PC-3 (cell line): ENCODE results near the gene HELQ. TPM values are rescaled to one million over a fixed set of nuclear protein-coding genes. Genes with fewer than 3 reads are reported as not detected.

Experiments used
- ATAC-seq: fragments of 200-7000 bp; cut with Tn5 transposase; 2 replicates; pipeline ENCODE4 v1.9.1; 2020; ENCODE audit warnings: mild to moderate bottlenecking, moderate library complexity
- BruUV-seq: library from RNA; stranded (reverse); fragments of 400-500 nt; replicated peaks from 2 replicates; lab custom pipeline; 2021; lab: Mats Ljungman, UMichigan
- CTCF ChIA-PET: fragments of 300-600 bp; sonication (Branson Sonifier 250); formaldehyde crosslinking; loops from one replicate; lab custom pipeline; 2022; ENCODE audit warnings: antibody characterized with exemption; lab: Charles Lee
- POLR2A ChIA-PET: fragments of 300-600 bp; sonication (Branson Sonifier 250); formaldehyde crosslinking; loops from one replicate; lab custom pipeline; 2022; ENCODE audit warnings: antibody characterized with exemption; ENCODE audit not compliant: unreplicated experiment; lab: Charles Lee
- DNase-seq: peaks from one replicate; pipeline ENCODE4 v3.0.0-alpha.2; 2015
- H2AFZ ChIP-seq: fragments of 300-600 bp; sonication (generic); 2 replicates; pipeline ENCODE4 v1.6.0; 2016; ENCODE audit warnings: antibody characterized with exemption, low read length
- H3F3A ChIP-seq: fragments of 300-600 bp; sonication (generic); one replicate; pipeline ENCODE4 v1.6.0; 2017; ENCODE audit warnings: antibody characterized with exemption, low read length, control low read depth, mild to moderate bottlenecking; ENCODE audit not compliant: unreplicated experiment
- H3K27ac ChIP-seq: fragments of 300-600 bp; sonication (generic); 2 replicates; pipeline ENCODE4 v1.5.1; 2016; ENCODE audit warnings: mild to moderate bottlenecking, low read length
- H3K27me3 ChIP-seq: fragments of 300-600 bp; sonication (generic); 2 replicates; pipeline ENCODE4 v1.6.1; 2016; ENCODE audit warnings: low read length, mixed read lengths
- H3K36me3 ChIP-seq: fragments of 300-600 bp; sonication (generic); 2 replicates; pipeline ENCODE4 v1.6.1; 2016; ENCODE audit warnings: low read depth, mixed run types, low read length, mixed read lengths
- H3K4me1 ChIP-seq: fragments of 300-600 bp; sonication (generic); 2 replicates; pipeline ENCODE4 v1.5.1; 2016; ENCODE audit warnings: low read length; ENCODE audit not compliant: insufficient read depth
- H3K4me2 ChIP-seq: fragments of 300-600 bp; sonication (generic); 2 replicates; pipeline ENCODE4 v1.6.0; 2016; ENCODE audit warnings: low read length
- H3K4me3 ChIP-seq: fragments of 300-600 bp; sonication (generic); 2 replicates; pipeline ENCODE4 v1.5.1; 2016; ENCODE audit warnings: mild to moderate bottlenecking, low read length, mixed read lengths
- H3K79me2 ChIP-seq: fragments of 300-600 bp; sonication (generic); 2 replicates; pipeline ENCODE4 v1.6.1; 2017; ENCODE audit warnings: low read length, mixed read lengths
- H3K9ac ChIP-seq: fragments of 300-600 bp; sonication (generic); 2 replicates; pipeline ENCODE4 v1.6.0; 2016; ENCODE audit warnings: mild to moderate bottlenecking, low read length
- H3K9me2 ChIP-seq: fragments of 300-600 bp; sonication (generic); replicated peaks from 2 replicates; pipeline ENCODE4 v1.6.1; 2016; ENCODE audit warnings: mixed run types, low read length, mixed read lengths
- H3K9me3 ChIP-seq: fragments of 300-600 bp; sonication (generic); 2 replicates; pipeline ENCODE4 v1.6.1; 2016; ENCODE audit warnings: low read length, mixed read lengths
- H4K20me1 ChIP-seq: fragments of 300-600 bp; sonication (generic); 2 replicates; pipeline ENCODE4 v1.6.1; 2016; ENCODE audit warnings: low read length, mixed read lengths
- EZH2 ChIP-seq: fragments of 300-600 bp; sonication (generic); IDR thresholded peaks from one replicate; pipeline ENCODE4 v1.6.1; 2017; ENCODE audit warnings: antibody characterized with exemption, mild to moderate bottlenecking, low read length; ENCODE audit not compliant: unreplicated experiment
- EZH2phosphoT487 ChIP-seq: fragments of 300-600 bp; sonication (generic); IDR thresholded peaks from 2 replicates; pipeline ENCODE4 v1.6.1; 2018; ENCODE audit warnings: mild to moderate bottlenecking, antibody characterized with exemption, low read length, borderline replicate concordance
- intact Hi-C: fragments of 100-400 bp; cut with micrococcal nuclease; formaldehyde crosslinking; loops from 2 replicates; pipeline ENCODE4 v1.9.0; 2023
- total RNA-seq: library from RNA; depleted of rRNA; stranded (reverse); fragments of >200 nt; gene quantifications from 2 replicates; pipeline ENCODE4 v1.2.3, GENCODE V29; 2014
- TF ChIP-seq, protein P1 (sequence below): fragments of 300-600 bp; sonication (generic); conservative IDR thresholded peaks from 2 replicates; pipeline ENCODE4 v1.5.1; 2017; ENCODE audit warnings: antibody characterized with exemption, low read depth, mild to moderate bottlenecking, low read length

Gene HELQ
- total RNA-seq, 1 experiment from 2014 or later, result 7.3 TPM

DNA sequence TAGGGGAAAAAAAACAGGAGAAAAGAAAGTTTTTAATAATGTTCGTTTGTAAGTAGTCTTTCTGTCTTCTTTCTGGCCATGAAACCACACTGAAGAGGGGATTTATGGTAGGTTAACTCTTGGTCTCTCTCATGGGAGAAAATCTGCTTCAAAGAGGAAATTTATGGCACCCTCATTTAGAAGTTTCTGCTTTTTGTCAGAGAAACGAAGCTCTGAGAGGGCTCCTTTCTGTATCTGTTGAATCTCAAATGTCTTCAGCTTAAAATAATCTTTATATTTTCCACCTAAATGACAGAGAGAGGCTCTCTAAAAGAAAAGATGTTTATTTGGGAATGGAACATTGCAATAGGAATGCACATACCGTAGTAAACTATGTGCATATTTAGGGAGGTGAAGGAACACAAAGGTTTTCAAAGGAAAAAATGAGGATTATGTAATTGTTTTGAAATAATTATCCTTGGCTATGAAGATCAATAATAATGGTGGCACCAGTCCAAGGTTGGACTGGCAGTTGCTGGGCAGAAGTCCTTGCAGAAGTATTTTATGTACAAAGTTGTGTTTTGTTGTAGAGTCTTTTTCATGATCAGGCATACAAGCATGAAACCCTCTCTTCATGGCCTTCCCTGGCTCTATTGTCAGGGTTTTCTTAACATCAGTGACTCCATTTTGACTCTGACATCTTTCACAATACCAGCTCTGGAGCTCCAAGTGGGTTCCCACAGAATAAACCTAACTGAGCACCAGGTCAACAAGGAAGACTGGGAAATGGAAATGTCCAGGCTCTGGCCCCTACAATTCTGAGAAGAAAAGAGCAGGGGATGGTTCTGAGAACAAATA is 67.9 kb downstream of the HELQ start:
- TF ChIP-seq, protein P1, sequence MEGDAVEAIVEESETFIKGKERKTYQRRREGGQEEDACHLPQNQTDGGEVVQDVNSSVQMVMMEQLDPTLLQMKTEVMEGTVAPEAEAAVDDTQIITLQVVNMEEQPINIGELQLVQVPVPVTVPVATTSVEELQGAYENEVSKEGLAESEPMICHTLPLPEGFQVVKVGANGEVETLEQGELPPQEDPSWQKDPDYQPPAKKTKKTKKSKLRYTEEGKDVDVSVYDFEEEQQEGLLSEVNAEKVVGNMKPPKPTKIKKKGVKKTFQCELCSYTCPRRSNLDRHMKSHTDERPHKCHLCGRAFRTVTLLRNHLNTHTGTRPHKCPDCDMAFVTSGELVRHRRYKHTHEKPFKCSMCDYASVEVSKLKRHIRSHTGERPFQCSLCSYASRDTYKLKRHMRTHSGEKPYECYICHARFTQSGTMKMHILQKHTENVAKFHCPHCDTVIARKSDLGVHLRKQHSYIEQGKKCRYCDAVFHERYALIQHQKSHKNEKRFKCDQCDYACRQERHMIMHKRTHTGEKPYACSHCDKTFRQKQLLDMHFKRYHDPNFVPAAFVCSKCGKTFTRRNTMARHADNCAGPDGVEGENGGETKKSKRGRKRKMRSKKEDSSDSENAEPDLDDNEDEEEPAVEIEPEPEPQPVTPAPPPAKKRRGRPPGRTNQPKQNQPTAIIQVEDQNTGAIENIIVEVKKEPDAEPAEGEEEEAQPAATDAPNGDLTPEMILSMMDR, result no peak
- no peak for TF ChIP-seq EZH2phosphoT487
- peaks cover 9% of the 10 kb centered on the region for H3K4me1 ChIP-seq
- no peak for ATAC-seq
- ChIA-PET CTCF (interaction anchor here (1.0 kb wide), 1 partner anchor 105 kb away, joined by 5 read pairs; no protein-coding TSS in a partner anchor), POLR2A (no interaction called here)
- no peaks in the 10 kb centered on the region for H3K9me2 ChIP-seq
- intact Hi-C loops, result no loop called here
- BruUV-seq, result no TSS peak
- H2AFZ ChIP-seq, result peak overlapping the region; percentile 31
- H3K79me2 ChIP-seq, result no peaks in the 10 kb centered on the region
- H3K36me3 ChIP-seq, result no peaks in the 10 kb centered on the region
- no peaks in the 10 kb centered on the region for H3K9me3 ChIP-seq
- H3K9ac ChIP-seq, result no peak overlapping the region
- H3K4me3 ChIP-seq, result no peak overlapping the region
- no peaks in the 10 kb centered on the region for H4K20me1 ChIP-seq
- no peak for DNase-seq
- H3K4me2 ChIP-seq, result peak overlapping the region; percentile 11; the same call in 1 of the 2 replicates
- H3F3A ChIP-seq, result no peaks in the 10 kb centered on the region
- H3K27ac ChIP-seq, result no peak overlapping the region
- no peaks in the 10 kb centered on the region for H3K27me3 ChIP-seq

DNA sequence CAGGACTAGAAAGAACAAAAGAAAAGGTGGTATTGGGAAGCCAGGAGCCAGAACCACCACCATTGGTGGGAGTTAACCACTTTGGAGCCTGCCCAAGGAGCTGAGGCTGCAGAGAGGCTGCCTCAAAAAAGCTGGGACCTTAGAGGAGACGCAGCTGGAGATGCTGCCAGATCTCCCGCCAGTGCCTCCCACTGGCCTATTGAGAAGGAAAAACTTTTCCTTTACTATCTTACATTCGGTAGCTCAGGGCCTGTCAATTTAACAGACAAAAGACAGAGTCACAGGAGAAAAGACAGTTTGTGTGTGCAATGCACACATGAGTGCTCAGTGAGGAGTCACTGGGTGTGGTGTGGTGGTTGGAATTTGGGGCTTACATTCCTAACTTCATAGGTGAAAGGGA is 68.6 kb downstream of the HELQ start:
- intact Hi-C loops, result no loop called here
- Histone ChIP-seq H3K4me1 (peaks cover 9% of the 10 kb centered on the region), H4K20me1 (no peaks in the 10 kb centered on the region), H3K79me2 (no peaks in the 10 kb centered on the region), H3K9me3 (no peaks in the 10 kb centered on the region), H3K9ac (no peak overlapping the region), H3K27ac (no peak overlapping the region), H3K4me3 (no peak overlapping the region), H3K27me3 (no peaks in the 10 kb centered on the region), H3K9me2 (no peaks in the 10 kb centered on the region), H3K36me3 (no peaks in the 10 kb centered on the region), H2AFZ (peak overlapping the region; percentile 31), H3K4me2 (peak overlapping the region; percentile 11; the same call in 1 of the 2 replicates), H3F3A (no peaks in the 10 kb centered on the region)
- CTCF ChIA-PET, result no interaction called here
- TF ChIP-seq, protein P1, result no peak
- no peak for TF ChIP-seq EZH2
- no peak for TF ChIP-seq EZH2phosphoT487
- POLR2A ChIA-PET, result no interaction called here
- ATAC-seq (peak; percentile 72), DNase-seq (peak; percentile 68)
- no TSS peak for BruUV-seq

- Histone ChIP-seq H3K79me2 (no peaks in the 10 kb centered on the region), H3K36me3 (no peaks in the 10 kb centered on the region), H3K9me2 (no peaks in the 10 kb centered on the region), H4K20me1 (no peaks in the 10 kb centered on the region), H3F3A (no peaks in the 10 kb centered on the region), H3K4me2 (no peak overlapping the region), H3K4me3 (no peak overlapping the region), H2AFZ (no peak overlapping the region), H3K27ac (no peak overlapping the region), H3K4me1 (peaks cover 20% of the 10 kb centered on the region), H3K27me3 (no peaks in the 10 kb centered on the region), H3K9ac (no peak overlapping the region), H3K9me3 (no peaks in the 10 kb centered on the region)
- DNase-seq, result no peak
- BruUV-seq, result no TSS peak
- ATAC-seq, result no peak
- intact Hi-C loops, result no loop called here
- CTCF ChIA-PET, result no interaction called here
- TF ChIP-seq, protein P1, result no peak
- TF ChIP-seq EZH2phosphoT487 (no peak), EZH2 (no peak)
- POLR2A ChIA-PET, result no interaction called here
Measured at GRCh38 chr4:83382850-83383249, 72.8 kb downstream of the HELQ start.
